Medulla oblongata (tissue), 1 donor: ENCODE measurements around the gene TRPC4.

ENCODE experiments used
- DNase-seq: peaks from one replicate; pipeline ENCODE4 v3.0.0-alpha.2; 2015; ENCODE audit errors: extremely low spot score

Gene TRPC4

GRCh38 chr13:37869756-37870488 is at the start of gene TRPC4:
Gene TRPC4, minus strand, starts transcription at chr13:37869772. Its CDS starts 86,439 bp downstream, at chr13:37783333.
- peak; percentile 30 for DNase-seq

GRCh38 chr13:37918751-37919150 is 49.2 kb upstream of the TRPC4 start:
- no peak for DNase-seq

- no peak for DNase-seq
These were observed 48.6 kb upstream of the TRPC4 start for GRCh38 chr13:37918116-37918714.

GRCh38 chr13:37914781-37915391 is 45.3 kb upstream of the TRPC4 start:
- no peak for DNase-seq

GRCh38 chr13:37910790-37911189 is 41.2 kb upstream of the TRPC4 start:
- DNase-seq, result no peak

GRCh38 chr13:37906880-37907279 is 37.3 kb upstream of the TRPC4 start:
- DNase-seq, result no peak

GRCh38 chr13:37905736-37906135 is 36.2 kb upstream of the TRPC4 start:
- no peak for DNase-seq

- DNase-seq, result no peak
These were observed 30.2 kb upstream of the TRPC4 start for GRCh38 chr13:37899753-37900152.

GRCh38 chr13:37893321-37893720 is 23.7 kb upstream of the TRPC4 start:
- no peak for DNase-seq

GRCh38 chr13:37889820-37890219 is 20.2 kb upstream of the TRPC4 start:
- no peak for DNase-seq

- no peak for DNase-seq
These were observed 19.5 kb upstream of the TRPC4 start for GRCh38 chr13:37889102-37889501.

GRCh38 chr13:37886879-37887278 is 17.3 kb upstream of the TRPC4 start:
- no peak for DNase-seq

GRCh38 chr13:37884674-37885073 is 15.1 kb upstream of the TRPC4 start:
- no peak for DNase-seq

GRCh38 chr13:37884026-37884425 is 14.5 kb upstream of the TRPC4 start:
- DNase-seq, result no peak

- DNase-seq, result no peak
These were observed 9.3 kb upstream of the TRPC4 start for GRCh38 chr13:37878921-37879320.

- DNase-seq, result no peak
These were observed 8.9 kb upstream of the TRPC4 start for GRCh38 chr13:37878496-37878895.

GRCh38 chr13:37870895-37871550 is 1.5 kb upstream of the TRPC4 start:
- no peak for DNase-seq

- no peak for DNase-seq
These were observed 895 bp upstream of the TRPC4 start for GRCh38 chr13:37870489-37870845.

- no peak for DNase-seq
These were observed 141 bp downstream of the TRPC4 start for GRCh38 chr13:37869506-37869755.

GRCh38 chr13:37868691-37869505 is 674 bp downstream of the TRPC4 start:
- peak; percentile 6 for DNase-seq

GRCh38 chr13:37863708-37864107 is 5.9 kb downstream of the TRPC4 start:
- DNase-seq, result no peak

GRCh38 chr13:37835392-37835791 is 34.2 kb downstream of the TRPC4 start:
- DNase-seq, result no peak
